ENCODE data around the gene COMMD1.
"Not testable (repeated sequence)": the region's sequence is repeated elsewhere in the genome, so short reads cannot be mapped to it uniquely, and the experiment has no call there.

Gene COMMD1

DNA sequence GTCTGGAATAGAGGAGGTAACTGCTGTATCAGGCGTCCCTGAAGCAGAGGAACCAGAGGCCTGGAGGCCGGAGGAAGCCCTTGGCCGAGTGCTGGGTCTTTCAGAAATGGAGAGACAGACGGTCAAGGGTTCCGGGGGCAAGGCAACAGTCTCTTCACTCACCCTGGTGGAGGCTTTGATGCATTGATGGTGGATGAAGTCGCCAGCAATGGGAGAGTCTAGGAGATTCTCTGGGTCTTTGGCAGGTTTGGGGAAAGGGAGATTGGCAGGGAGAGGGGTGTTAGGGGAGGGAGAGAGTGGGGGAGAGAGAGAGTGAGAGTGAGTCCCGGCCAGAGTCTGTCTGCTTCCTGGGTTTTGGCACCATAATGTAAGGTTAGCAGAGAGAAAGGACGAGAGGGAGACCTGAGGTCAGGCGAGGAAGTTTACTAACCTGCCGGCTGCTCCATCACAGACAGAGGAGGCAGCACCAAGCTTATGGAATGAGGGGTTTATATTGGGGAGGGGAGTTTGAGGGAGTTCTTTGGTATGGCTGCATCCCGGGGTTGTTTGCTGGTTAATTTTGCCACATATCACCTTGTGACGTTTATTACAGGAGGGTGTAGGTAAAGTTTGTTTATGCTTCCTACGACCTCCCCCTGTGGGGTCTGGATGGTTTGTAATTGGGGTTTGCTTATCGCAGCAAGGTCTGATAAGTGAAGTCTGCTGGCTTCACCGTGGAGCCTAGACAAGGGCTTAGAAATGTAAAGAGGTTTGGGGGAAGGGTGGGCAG, 19.6 kb downstream of the COMMD1 start:
- no peak for DNase-seq

DNA sequence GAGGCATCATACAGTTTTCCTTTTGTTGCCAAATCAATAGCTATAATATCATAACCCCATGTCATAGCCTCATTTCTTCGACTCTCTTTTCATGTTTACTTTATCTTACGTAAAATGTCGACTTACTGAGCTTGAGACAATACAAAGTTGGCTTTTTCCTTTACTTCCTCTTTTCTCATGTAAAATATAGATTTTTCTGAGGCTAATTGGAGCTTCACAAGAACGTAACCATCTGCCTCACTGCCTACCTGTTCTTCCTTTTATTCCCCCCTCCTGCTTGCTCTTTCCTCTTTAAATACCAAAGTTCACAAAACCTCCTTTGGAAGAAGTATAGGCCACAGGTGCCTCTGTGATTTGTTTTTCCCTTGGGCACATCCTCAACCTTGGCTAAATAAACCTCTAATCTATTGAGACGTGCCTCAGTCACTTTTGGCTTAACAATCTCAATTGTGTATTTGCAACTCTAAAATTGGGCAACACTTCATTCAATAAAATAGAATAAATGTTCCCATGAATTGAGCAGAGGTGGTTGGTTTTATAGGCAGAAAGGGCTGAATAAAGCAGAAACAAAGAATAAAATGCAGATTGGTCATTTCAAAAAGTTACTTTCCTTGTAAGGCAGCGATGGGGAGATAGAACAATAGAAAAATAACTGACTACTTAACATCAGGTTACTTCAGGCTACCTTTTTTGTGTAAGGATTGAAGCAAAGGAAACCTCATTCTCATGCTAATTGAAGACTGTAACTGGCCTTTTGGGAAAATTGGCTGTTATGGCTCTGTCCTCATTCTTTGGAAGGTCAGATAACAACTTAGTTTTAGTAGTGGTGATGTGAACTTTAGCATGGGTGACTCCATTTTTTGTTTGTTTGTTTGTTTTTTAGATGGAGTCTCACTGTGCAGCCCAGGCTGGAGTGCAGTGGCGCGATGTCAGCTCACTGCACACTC, 21.3 kb downstream of the COMMD1 start:
- no peak for DNase-seq

DNA sequence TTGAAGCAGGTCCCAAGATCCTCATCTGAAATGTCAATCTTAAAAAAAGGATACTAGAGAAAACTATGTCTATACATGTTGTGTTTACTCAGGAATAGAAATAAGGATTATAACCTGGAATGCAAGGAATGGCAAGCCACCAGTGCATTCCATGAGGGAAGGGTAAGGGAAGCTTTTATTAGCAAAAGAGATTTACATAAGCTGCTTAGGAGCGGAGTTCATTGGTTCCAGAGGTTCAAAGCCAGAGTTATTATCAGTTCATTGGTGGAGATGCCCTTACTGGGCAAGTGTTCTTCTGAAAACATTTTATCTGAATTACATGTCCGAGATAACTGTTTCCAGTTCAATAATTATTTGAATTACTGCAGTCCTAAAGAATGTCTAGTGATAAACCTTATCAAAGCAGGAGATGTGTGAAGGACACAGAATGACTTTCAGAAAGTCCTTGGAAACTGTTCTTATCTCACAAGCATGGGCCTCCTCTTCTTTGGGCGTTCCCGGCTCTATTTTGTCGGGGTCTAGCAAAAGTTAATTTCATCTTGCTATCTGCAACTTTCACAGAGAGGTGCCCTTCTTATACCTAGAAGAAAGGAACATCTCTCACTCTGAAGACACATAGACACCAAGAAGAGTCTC, 23.5 kb downstream of the COMMD1 start:
- DNase-seq, result no peak

DNA sequence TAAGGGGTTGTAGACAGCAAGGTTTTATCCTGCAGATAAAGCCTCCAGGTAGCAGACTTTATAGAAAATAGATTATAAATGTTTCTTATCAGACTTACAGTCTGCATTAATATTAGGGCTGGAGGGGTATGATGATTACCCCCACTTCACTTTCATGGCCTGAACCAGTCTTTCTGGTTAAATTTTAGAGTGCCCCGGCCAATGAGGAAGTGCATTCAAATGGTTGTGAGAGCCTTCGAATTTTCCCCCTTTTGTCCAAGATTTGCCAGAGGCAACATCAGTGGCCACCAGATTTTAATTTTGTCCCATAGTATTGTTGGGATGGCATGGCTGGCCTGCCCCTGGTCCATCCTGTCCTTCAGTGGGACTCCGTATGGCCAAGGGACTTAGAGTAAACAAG, 31.6 kb downstream of the COMMD1 start:
- DNase-seq, result no peak

DNA sequence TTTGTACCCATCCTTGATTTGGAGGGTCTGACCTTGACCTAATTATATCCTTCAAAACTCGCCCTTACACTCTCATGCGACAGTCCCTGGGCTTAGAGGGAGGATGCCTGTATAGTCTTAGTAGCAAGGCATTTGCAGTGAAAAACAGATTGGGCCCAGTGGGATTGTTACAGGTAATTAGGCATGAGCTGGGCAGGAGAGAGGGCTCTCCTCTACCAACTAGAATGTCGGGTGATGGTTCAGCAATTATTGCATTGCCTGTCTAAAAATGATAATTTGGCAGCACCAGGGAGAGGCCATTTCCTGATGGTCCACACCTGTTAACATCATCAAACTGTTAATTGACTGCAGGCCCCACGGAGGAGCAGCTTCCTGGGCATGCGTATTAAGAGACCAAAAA, 32.4 kb downstream of the COMMD1 start:
- DNase-seq, result no peak

DNA sequence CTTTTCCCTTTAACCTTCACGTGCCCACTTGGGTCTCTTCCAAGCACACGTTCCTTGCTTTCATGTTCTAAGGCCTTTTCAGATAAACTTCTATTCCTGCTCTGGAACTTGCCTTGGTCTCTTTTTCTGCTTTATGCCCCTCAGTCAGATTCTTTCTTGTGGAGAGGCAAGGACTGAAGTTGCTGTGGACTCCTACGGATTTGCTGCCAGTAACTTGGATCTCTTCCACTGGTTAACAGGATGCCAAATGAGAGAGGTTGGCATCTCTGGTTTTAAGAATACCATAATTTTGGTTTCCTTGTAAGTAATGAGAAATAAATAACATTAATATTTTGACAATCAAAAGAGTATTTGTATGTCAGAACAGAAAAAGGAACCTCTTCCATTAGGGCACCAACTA, 33.0 kb downstream of the COMMD1 start:
- no peak for DNase-seq

DNA sequence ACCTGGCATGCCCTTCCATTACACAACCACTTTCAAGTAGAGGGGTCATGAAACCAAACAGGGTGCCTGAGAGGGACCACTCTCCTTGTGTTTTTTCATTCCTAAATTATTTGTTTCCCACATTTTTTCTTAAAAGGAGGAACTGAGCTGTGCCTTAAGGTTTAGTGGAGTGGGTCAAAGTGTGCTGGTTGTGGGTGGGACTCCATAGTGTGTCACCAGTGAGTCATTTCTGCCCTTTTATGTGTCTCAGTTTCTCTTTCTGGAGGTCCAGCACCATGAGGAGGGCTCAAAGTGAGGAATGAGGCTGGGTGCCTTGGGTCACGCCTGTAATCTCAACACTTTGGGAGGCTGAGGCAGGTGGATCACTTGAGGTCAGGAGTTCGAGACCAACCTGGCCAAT, 37.8 kb downstream of the COMMD1 start:
- DNase-seq, result no peak

DNA sequence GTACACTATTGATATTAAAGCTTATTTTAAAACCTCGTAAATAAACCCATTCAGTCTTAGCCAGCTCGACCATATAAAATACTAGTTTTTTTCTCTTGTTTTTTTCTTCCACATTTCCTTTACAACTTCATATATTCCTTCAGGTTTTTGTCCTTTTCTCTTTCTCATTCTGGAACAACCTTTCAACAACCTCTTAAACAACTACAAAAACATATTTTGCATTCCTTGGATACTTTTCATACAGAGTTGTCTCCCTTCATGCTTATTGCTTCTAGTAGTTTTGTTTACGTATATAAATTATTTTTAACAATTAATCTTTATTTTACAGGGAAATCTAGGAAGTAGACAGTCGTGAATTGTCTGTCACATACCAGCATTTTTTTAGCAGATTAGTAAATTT, 41.2 kb downstream of the COMMD1 start:
- no peak for DNase-seq

DNA sequence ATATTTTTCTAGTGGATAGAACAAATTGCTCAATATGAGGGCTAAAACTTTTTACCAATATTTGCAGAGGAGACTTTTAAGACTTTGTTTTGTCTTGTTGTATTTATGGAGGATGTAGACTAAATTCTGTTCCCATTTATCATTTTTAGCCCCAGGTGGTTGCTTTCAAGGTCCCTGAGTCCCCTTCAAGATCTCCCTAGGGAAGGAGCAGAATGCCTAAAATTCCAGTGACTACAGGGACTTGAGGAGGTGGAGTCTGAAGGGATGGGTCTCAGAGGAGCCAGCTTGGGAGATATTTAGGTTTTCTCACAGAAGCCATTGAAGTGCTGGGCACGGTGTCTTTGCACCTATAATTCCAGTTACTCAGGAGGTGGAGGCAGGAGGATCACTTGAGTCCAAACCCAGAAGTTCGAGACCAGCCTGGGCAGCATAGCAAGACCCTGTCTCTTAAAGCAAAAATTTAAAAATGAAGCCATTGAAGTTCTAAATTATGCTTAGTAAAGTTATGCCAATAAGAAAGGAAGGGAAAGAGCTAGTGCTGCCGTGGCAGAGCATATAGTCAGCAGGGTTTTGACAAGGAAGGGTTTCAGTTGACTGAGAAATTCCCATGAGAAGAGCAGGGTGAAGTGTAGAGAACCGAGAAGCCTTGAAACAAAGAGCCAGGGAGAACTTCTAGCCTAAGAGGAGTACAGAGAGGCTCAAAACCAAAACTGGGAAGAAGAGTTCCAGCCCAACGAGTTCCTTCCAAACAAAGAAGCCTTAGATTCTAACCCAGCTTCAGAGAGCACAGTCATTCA, 43.4 kb downstream of the COMMD1 start:
- DNase-seq, result no peak

DNA sequence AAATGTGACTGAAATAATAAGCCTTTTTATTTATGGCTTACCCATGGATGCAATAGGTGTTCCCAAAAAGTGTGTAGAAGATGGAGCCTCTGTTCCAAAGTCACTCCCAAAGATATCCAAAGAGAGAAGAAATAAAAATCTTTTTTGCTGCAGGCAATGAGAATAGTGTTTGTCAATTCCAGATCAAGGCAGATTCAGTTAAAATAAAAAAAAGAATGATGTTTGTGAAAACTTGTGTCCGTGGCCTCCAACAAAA, 43.9 kb downstream of the COMMD1 start:
- DNase-seq, result no peak

DNA sequence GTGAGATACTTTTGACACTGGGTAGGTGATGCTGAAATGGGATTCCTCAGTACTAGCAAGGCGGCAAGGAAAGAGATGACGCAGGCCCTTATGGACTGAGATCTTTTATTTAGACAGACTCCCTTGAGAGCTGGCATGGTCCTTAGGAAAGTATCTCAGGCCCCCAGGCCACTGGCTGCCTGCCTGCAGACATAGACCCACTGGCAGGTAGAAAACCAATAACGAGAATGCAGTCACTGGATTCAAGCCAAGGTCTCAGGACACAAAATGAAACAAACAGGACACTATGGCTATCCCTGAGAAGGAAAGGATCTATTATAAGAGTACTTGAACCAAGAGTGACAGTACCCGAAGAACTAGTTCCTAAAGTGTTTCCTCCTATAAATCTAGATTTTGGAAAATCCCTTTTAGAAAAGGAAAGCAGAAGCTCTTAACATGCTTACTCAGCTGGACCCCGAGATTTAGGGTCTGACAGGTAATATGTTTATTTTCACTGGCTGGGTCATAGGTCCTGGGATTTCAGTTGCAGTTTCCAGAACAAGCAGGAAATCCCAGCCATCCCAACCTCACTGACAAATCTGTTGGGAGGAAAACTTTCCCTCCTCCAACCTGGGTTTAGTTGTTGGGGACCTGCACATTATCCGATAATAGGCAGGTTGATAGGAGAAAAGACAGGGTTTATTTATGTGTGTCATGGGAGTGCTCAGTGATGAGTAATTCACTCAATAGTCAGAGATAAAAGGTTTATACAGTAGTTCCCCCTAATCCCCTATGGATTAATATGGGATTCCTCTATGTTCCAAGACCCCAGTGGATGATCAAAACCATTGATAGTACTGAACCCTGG, 44.5 kb downstream of the COMMD1 start:
- DNase-seq, result no peak

DNA sequence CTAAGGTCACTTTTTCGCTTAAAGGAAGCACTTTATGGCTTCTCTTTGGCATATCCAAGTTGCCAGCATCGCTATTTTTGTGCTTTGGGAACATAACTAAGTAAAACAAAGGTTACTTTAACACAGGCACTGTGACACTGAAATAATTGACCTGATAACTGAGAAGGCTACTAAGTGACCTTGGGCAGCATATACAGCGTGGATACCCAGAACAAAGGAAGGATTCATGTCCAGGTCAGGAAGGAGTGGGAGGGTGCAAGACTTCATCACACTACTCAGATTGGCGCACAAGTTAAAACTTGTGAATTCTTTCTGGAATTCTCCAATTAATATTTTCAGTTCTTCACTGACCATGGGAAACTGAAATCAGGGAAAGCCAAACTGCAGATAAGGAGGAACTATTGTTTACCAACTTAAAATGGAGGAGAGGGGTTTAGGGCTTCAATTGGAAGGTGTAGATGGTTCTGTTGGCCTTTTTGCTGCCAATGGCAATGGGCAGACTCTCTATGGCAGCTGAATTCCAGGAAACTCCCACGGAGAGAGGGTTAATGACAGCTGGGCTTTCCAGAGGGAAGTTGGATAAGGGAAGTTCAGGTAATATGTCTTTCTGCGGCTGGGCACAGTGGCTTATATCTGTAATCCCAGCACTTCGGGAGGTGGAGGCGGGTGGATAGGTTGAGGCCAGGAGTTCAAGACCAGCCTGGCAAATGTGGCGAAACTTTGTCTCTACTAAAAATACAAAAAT, 45.3 kb downstream of the COMMD1 start:
- no peak for DNase-seq

DNA sequence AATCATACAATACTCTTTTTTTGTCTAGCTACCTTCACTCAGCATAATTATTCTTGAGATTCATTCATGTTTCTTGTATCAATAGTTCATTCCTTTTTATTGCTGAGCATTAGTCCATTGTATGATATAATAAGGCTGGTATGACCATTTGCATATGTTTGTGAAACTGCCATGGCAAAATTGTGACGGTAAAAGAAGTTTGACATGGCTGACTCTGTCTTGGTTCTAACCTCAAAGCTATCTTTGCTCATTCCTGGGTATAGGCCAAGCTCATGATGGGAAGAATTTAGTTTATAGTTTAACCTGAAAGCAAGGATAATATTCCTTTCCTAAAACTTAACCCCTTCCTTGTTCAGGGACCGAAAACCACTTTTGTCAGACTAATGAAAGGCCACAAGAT, 46.4 kb downstream of the COMMD1 start:
- no peak for DNase-seq

DNA sequence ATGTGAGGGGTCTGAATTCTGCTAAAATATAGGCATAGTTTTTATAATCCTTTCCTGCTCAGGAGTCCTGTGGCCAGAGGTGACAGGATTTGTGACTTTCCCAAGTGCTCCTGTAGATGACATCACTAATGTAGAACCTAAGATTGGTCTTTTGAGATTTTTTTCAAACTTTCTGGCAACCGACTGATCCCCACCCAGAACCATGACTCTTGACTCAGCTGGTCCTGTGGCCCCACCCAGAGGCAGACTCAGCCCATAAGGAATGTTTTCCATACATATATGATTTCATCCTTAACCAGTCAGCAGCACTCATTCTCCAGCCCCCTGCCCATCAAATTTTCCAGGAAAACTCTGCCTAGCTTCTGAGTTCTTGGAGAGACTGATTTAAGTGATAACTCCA, 46.8 kb downstream of the COMMD1 start:
- DNase-seq, result no peak

DNA sequence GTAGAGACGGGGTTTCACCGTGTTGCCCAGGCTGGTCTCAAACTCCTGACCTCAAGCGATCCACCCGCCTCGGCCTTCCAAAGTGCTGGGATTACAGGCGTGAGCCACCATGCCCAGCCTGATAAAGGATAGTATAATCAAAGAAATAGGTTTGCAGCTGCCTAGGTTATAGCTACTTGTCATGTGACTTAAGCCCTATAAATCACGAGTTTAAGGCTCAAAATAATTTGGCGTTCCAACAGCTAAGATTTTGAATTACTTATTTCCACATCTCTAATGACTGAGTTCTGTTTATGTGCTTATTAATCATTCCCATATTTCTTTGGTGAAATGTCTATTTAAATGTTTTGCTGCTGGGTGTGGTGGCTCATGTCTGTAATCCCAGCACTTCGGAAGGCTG, 49.4 kb downstream of the COMMD1 start:
- DNase-seq, result not testable (repeated sequence)

DNA sequence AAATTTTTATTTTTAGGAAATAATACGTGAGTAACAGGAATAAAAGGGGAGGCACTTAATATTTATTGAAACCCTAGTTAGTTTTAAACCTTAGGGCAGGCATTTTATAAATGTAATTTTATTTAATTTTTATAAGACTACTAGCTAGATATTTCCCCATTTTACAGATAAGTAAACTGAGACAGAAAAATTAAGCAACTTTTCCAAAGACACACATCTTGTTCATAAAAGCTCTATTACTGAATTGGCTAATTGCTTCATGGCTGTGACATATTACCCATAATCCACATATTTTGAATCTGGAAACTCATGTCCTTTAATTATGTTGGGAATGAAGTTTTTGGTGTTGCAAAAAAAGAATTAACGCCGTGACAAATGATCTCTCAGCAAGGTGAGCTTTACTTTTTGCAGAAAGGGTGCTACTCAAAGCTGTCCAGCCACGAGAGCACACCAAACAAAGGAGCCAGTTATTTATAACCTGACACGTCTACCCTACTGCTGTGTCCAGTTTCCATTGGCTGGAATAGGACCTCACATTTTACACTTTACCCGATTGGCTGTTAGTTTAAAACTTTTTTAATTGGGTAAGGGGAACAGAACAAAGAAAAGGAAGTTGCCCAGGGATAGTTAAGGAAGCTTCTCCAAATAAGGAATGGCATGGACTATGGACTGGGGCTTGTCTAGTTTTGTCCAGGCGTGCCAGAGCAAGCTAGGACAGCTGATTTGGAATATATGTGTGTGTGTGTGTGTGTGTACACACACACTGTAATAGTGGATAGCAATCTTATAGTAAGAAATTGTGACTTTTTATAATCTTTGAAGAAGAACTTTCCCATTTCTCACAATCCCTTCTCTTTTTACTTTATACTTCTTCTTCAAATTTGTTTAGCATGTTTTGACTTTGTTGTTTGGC, 54.2 kb downstream of the COMMD1 start:
- no peak for DNase-seq

DNA sequence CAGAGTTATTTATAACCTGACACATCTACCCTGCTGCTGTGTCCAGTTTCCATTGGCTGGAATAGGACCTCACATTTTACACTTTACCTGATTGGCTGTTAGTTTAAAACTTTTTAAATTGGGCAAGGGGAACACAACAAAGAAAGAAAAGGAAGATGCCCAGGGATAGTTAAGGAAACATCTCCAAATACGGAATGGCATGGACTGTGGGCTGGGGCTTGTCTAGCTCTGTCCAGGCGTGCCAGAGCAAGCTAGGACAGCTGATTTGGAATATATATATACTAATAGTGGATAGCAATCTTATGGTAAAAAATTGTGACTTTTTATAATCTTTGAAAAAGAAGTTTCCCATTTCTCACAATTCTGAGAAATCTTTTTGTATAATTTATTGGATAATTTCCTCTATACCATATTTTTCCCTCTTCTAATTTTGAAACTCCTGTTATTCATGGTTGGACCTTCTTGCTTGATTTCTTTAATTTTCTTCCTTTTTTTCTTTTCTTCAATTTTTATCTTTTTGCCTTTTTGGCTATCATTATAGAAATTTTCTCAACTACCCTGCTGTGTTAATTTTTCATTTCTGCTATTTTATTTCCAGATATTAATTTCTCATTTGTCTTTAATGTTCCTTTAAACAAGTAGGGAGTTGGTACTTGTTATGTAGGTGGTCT, 55.9 kb downstream of the COMMD1 start:
- no peak for DNase-seq

DNA sequence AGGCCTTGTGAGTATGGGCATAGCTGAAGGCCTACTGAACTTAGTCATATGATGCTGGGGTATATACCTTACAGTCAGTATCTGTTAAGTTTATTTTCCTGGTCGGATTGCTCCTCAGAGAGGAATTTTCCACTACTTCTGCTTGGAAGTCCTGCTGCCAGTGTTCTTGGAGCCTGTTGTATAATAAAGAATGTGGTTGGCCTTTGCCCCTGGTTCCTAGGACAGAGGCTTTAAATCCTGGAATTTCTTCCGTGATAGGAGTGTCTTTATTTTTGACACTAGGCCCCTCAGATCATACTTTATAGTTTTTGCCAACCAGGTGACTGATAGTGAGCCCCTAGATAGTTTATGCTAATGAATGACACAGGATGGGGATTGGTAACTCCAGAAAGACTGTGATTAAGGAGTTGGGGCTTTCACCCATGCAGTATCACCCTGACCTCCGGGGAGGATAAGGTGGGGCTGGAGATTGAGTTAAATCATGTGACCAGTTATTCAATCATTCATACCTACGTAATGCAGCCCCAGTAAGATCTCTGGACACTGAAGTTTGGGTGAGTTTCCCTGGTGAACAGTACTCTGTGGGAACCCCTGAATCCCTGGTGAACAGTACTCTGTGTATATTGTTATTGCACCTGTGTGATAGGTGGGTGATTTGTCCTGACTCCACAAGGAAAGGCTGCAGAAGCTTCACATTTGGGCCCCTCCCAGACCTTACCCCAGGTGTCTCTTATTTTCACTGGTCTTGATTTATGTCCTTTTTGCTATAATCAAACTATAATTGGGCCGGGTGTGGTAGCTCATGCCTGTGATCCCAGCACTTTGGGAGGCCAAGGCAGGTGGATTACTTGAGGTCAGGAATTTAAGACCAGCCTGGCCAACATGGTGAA, 56.9 kb downstream of the COMMD1 start:
- DNase-seq, result no peak

Data from T-helper 2 cell (primary cell).